CD4-positive, alpha-beta T cell treated with Interleukin-15 for 4 hours (primary cell): ENCODE results near the gene NDRG3.
"Not testable (repeated sequence)": the region's sequence is repeated elsewhere in the genome, so short reads cannot be mapped to it uniquely, and the experiment has no call there.

ENCODE experiments used
- DNase-seq: peaks from one replicate; pipeline ENCODE4 v3.0.0-alpha.2; 2020; ENCODE audit warnings: low spot score

Gene NDRG3

DNA sequence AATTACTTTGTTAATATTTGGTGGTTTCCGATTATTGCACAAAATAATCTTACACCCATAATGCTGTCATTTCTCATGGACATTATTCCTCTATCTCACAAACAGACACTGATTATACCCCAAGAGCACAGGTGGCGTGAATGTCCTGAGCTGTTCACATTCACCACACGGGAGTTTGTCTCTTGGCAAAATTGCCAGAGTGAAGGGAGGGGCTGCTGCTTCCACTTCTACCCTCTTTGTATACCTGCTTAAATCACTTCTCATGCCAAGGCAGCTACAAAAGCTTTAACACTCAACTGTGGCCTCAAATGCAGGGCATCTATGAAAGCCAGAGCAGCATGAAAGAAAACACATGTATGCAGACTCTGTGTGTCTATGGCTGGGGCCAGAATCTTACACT lies 58.0 kb downstream of the NDRG3 start:
- DNase-seq = no peak

DNA sequence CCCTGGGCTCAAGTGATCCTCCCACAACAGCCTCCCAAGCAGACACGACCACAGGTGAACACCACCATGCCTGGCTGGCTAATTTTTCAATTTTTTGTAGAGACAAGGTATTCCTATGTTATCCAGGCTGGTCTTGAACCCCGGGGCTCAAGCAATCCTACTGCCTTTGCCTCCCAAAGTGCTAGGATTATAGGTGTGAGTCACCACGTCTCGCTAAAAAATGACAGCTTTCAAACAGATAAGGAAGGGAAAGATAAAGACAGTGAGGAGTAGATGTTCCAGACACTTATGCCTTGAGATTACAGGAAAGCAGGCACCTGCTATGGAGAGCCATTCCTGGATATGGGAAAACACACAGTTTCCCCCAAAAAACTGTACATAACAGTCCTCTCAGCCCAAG lies 58.9 kb downstream of the NDRG3 start:
- no peak for DNase-seq

DNA sequence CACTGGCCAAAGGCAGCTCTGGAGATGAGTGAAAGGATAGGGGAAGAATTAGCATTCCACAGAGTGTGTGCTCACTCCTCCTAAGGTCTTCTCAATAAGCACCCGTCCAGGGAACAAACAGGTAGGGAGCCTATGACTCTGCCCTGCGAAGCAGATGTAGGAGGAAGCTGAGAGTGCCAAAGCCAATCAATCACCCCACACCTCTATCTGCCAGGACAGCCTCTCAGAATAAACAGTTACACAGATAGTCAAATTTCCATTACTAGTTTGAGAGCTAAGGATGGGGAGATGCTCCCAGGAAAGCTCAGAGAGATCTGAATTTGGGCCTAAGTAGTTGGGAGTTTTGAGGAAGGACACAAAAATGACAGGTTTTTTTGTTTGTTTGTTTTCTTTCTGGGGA lies 59.4 kb downstream of the NDRG3 start:
- no peak for DNase-seq

DNA sequence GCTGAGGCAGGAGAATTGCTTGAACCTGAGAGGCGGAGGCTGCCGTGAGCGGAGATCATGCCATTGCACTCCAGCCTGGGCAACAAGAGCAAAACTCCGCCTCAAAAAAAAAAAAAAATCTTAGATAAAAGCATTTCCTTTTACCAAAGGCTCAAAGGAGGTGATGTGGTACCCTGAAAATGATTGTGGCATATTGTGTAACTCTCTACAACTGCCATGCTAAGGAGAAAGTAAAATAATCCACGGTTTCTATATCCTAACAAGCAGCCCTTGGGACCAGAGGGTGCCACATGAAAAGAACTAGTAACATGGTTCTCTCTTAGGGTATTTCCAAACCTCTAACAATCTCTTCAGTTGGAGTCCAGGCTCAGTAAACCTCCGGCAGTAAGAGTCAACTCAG lies 61.1 kb downstream of the NDRG3 start:
- DNase-seq = no peak

DNA sequence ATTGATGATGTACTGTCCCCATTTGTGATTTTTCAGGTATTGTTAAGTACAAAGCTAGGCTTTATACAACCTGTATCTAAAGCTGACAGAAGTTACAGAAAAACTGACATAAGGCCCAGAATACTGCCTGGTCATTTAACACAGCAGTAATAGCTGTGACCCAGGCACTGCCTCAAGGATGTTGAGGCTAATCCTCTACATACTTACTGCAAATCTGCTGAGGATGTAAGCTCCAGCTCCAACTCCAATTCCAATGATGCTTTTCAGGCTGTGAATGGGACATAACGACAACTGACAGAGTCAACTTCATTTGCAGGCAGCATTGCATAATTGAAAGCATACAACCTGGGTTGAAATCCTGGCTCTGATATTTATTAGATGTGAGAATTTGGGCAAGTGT lies 63.6 kb downstream of the NDRG3 start:
- no peak for DNase-seq

DNA sequence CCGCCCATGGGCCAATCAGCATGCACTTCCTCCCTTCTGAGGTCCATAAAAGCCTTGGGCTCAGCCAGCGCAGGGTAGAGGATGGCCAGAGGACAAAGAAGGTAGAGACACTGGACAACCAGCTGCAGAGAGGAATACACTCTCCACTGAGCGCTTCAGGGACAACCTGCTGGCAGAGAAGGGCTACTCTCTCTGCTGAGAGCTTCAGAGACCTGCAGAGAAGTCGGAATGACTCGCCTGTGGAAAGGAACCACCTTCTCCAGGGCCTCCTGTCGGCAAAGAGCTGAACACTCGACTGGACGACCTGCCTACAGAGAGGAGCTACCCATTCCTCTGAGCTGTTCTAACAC lies 68.5 kb downstream of the NDRG3 start:
- DNase-seq = no peak

DNA sequence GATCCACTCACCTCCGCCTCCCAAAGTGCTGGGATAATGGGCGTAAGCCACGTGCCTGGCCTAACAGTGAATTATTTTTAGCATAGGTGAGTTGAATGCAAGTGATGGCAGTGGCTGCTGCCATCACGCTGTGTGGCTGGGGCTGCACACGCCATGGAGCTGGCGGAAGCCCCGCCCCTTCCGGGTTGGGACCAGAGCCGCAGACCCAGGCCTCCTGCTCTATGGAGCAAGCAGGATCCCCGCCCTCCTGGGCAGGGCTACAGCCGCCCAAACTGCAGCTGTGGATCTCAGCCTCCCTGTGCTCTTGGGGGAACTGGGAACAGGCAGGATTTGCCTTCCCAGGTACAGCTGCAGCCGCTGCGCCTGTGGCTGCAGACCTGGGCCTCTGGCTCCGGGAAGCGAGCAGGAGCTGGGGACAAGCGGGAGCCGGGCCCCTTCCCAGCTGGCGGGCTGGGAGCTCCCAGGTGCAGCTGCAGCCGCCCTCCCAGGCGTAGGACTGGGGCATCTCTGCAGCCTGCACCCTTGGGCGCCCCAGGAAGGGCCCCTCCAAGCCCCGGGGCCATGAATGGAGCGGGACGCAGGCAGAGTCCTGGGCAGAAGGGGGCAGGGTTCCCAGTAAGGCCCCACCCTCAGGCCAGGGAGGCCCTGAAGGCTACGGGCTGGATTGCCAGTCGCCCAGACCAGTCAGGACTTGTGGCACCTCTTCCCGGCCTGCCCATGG lies 69.0 kb downstream of the NDRG3 start:
- no peak for DNase-seq

DNA sequence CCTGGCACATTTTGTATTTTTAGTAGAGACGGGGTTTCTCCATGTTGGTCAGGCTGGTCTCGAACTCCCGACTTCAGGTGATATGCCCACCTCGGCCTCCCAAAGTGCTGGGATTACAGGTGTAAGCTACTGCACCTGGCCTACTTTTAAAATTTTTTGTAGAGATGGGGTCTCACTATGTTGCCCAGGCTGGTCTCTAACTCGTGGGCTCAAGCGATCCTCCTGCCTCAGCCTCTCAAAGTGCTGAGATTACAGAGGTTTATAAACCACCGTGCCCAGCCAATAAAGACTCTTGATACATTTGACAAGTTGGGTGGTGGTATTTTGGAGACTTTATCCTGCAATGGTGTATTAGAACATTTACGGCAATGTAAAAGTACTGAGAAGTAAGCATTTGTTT lies 70.3 kb downstream of the NDRG3 start:
- DNase-seq = not testable (repeated sequence)

DNA sequence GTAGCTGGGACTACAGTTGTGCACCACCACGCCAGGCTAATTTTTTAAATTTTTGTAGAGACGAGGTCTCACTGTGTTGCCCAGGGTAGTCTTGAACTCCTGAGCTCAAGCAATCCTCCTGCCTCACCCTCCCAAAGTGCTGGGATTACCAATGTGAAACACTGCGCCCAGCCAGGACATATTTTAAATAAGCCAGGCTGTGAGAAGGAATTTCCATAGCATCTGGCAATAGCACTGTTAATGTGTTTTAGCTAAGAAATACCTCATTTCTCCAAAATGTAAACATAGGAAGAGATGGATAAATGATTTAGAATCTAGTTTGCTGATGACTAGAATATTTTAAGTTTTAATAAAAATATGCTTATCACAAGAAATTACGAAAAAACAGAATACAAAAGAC lies 72.9 kb downstream of the NDRG3 start:
- DNase-seq = no peak

DNA sequence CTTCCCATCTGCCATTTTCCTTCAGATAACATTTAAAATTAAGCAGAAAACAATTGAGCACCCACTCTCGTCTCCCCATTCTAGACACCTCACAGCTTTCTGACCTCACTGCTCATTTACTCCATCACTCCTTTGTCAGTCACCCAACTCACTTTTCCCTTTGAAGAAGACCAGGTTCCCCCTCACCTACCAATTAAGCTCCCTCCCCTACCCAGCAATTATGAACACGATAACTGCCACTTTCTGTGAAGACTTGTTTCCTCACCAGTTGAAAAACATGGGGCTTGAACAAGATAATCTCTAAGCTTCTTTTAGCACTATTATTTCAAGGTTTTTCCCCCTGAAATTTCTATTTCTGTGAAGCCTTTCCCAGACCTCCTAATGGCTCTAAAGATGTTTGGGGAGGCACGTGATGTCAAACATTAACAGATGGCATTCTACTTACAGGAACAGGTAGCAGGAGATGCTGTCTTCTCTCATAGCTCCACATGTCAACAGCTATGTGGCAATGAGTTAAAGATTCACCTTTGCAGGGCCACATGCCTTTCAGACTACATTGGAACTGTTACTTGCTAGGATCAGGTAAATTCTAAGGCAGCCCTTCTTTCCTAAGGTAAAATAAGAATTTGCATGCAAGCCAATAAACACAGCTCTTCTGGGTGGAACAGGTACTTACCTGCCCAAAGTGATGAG lies 75.1 kb downstream of the NDRG3 start:
- DNase-seq = no peak

DNA sequence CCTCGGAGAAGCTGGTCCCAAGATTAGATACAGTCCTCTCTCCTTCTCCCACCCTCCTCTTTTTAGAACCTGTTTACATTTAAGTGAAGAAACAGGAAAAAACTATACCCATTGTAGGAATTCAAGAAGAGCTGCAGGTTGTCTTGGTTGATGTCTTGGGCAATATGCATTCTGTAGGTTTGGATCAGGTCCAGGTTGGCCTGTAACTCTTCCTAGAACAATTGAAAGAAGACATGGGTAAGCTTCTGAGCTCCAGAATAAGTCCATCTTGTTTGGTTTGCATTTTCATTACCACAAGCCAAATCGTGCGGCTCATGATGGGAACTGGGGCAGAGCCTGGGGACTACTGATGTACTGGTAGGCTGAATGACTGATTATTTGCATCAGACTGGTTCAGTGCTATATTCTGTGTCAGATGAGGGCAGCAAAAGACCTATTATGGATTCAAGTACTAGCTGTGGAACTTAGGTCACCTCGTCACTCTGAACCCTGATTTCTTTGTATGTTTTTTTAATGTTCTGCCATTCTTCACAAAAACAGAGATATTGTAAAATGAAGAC lies 79.6 kb downstream of the NDRG3 start:
- no peak for DNase-seq

DNA sequence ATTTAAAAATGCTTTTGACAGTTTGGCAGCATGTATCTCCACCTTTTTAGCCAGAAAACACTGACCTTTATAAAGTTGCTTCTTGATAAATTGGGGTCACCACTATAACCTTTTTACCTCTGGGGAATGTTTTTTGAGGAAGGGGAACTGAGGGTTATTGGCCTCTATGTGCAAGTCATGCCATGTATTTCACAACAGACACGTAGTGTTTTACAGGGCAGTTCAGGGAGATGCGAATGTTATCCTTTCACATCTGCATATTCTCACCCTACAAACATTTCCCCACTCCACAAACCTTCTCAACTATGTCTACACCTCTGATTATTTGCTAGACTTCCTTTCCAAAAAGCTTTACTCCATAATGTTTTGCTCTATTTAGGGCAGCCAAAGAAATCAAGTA lies 82.9 kb downstream of the NDRG3 start:
- DNase-seq = no peak

DNA sequence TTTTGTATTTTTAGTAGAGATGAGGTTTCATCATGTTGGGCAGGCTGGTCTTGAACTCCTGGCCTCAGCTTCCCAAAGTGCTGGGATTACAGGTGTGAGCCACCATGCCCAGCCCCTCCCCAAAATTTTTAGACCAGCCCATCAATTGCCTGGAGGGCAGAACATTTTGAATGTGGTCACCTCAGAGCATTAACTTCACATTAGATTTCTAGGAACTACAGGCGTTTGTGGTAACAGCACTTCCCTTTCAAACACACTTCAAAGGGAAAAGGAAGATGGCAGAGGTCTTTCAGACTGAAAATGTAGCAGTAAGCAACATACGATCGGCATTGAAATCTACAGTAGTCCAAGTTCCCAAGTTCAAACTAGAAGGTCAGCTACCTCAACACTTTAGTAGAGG lies 87.6 kb downstream of the NDRG3 start:
- peak; percentile 50 for DNase-seq

DNA sequence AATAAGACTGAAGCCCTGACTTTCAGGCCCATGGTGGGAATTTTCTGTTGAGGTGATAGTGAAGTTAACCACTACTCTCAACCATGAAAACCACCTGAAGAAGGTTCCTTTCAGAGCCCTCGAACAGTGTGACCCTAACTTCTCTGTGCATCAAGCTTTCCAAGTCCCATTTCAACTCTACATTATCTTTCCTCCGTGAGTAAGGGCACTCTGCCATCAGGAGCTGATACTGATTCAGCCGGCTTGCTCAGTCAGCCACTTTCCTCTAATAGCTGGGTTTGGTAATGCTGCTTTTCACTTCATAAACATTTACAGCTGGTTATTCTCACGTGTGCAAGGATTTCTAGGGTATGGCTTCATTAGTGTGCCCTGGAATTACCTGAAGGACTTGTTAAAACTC lies 89.2 kb downstream of the NDRG3 start:
- no peak for DNase-seq

DNA sequence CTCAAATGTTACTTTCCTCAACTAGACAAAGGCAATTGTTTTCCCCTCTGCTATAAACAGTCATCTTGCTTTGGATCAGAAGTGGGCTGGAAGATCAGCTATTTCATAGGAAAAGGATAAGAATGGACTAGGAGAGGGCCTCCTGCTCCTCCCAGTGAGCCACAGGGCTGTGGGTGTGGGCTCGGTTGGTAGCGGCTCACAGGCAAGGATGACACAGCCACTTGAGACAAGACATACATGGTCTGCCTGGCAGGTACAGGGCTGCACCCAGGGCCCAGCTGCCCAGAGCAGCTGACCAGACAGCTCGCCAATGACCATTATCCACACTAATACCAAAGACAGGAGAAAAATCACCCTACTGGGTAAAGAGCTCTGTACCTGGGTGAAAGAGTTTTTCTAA lies 90.9 kb downstream of the NDRG3 start:
- DNase-seq = no peak

DNA sequence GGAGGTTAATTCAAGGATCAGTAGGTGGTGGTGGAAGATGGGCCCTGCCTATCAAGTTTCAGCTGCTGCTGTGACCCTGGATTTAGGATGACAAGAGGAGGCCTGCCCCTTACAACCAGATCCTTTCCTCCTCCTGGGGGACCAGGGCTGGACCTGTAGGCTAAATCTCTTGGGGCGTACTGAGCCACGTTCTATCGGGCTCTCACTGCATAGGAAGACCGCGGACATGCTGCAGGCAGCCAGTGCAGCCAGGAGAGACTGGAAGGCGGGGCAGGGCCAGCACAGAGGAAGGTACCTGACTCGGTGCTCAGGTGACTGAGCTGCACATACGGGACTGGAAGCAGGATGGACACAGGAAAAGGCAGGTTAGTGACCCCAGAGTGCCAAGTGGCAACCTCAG lies 91.4 kb downstream of the NDRG3 start:
- DNase-seq = no peak

DNA sequence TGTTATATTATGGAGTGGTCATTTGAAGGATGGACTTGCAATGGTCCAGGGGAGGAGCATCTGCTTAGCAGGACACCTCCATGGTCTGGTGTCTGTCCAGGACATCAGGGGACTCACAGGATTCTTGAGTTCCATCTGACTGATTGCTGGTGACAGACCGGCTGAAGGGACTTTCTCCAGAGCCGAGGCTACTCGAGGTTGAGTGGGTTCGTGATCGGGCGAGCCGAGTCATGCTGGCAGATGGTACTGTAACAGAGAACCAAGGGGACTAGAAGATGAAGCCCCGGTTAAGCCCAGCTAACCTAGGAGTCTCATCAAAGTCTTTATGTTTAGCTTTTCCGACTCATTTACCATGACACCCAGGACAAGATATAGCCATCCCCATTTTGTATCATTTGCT lies 92.4 kb downstream of the NDRG3 start:
- DNase-seq = no peak

DNA sequence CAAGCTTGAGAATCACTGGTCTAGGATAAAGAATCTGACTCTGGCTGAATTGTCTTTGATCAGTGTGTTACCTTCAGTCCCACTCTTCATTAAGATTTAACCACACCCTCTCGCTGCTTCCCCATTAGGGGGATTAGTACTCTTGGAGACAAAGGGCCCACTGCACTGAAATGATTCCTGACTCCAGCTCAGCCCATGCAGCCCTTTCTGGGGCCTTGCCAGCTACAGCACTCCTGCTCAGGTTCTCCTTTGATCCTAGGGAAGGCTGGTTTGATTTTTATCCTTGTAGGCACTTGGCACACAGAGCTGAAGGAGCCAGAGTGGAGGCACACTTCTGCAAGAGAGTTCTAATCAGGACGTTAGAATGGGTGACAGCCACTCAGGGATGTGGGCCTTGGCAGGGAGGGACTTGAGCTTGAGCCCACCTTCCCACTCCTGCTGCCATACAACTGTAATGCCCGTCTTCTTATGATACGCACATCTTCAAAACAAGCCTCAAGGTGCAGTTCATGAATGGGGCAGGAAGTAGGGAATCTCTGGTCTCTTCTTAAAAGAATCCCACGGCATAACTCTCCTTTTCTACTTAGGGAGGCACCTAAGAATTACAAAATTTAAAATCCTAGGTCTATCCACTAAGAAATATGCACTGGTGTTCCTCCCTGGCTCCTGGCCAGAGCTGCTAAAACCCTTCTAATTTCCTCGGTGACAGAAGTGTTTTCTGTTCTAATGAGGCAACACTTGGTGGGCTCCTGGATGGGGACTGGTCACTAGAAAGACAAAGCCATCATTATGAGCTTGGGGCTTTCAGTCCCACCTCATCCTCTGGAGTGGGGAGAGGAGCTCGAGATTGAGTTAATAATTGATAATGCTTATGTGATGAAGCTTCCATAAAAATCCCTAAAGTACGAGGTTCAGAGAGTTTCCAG lies 98.4 kb downstream of the NDRG3 start:
- no peak for DNase-seq

DNA sequence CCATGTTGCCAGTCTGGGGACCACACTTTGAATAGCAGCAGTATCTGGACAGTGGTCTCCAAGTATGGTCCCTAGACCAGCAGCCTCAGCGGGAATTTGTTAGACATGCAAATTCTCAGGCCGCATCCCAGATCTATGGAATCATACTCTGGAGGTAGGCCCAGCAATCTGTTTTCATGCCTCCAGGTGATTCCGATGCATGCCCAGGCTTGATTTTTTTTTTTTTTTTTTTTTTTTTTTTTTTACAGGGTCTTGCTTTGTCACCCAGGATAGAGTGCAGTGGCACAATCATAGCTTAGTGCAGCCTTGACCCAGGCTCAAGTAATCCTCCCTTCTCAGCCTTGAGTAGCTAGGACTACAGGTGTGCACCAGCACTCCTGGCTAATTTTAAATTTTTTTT lies 99.2 kb downstream of the NDRG3 start:
- DNase-seq = no peak

DNA sequence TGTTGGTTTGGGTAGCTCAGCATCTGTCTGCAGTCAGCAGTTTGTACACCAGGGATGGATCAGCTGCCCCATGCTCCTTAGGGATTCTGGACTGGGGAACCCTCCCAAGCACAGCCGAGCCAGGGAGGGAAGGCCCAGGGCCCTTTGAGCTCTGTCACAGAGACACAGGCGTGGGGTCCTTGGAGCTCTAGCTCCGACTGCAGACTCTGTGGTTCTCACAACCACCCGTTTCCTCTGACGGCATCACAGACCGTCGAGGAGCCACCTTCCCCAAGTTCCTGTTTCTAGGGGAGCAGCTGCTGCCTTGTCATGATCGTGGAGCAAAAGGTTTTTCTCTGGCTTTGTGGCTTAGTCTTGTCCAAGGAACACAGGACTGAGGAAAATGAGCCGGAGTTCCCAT lies 99.9 kb downstream of the NDRG3 start, which contains the start of gene SLA2:
SLA2 (minus strand) TSS at position 199 of the 400 bp plus-strand sequence. CDS start 4,861 bp downstream, outside the sequence.
- DNase-seq = peak; percentile 62

DNA sequence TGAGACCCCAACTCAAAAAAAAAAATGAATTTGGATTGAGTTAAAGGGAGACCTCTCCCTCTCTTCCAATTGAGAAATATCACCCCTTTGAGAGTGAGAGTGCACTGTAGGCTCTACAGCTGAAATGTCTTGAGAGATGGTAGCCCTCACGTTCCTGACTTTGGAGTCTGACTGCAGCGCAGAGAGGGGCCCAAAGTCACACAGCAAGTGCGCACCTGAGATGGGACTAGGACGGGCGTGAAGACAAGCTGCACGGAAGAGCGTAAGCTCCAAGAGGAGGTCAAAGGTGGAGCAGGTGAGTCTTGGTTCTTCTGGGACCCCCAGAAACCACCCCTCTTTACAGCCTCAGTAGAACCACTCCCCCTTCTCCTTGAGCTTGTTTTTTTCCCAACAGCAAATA lies 100.5 kb downstream of the NDRG3 start:
- no peak for DNase-seq

DNA sequence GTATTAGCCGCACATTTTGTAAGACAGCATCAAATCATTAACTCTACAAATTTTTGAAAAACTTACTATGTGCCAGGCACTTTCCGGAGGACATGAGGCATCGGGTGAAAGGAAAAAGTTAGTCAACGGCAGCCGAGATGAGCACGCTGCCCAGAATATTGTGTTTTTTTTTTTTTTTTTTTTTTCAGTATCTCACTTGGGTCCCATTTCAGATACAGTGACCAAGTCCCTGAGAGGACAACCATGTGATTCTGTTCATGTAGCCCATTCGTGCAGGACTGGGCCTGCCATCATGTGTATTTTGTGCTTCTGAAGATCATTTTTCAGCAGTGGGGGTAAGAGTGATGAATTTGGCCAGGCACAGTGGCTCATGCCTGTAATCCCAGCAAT lies 101.2 kb downstream of the NDRG3 start:
- DNase-seq = peak; percentile 41
